Vagina (tissue), 2 donors: ENCODE results near the gene CFAP61. TPM values are rescaled to one million over a fixed set of nuclear protein-coding genes. Genes with fewer than 3 reads are reported as not detected.

Source experiments
- DNase-seq, 2 donors: peaks; one replicate each; pipeline ENCODE4 v3.0.0-alpha.2; 2017; ENCODE audit errors: extremely low spot score in 2 of 2
- H3K27ac ChIP-seq: fragments of 200-600 bp; sonication (generic); one replicate; pipeline ENCODE4 v1.5.1; 2019
- H3K27me3 ChIP-seq: fragments of 200-600 bp; sonication (generic); one replicate; pipeline ENCODE4 v1.5.1; 2019
- H3K36me3 ChIP-seq, 2 donors: fragments of 200-600 bp; sonication (generic); one replicate each; pipeline ENCODE4 v1.5.1; 2017 to 2019
- H3K4me1 ChIP-seq: fragments of 200-600 bp; sonication (generic); one replicate; pipeline ENCODE4 v1.5.1; 2019
- H3K4me3 ChIP-seq, 2 donors: fragments of 200-600 bp; sonication (generic); 1 replicate in 1 of 2; 2 replicates in 1 of 2; pipeline ENCODE4 v1.5.1; 2016 to 2019
- H3K9me3 ChIP-seq: fragments of 200-600 bp; sonication (generic); one replicate; pipeline ENCODE4 v1.5.1; 2019
- POLR2A ChIP-seq, 2 donors: fragments of 450-650 bp; IDR thresholded peaks; one replicate each; pipeline ENCODE4 v1.6.1; 2017; ENCODE audit warnings: antibody characterized with exemption in 2 of 2, mild to moderate bottlenecking in 2 of 2, moderate library complexity in 2 of 2
- POLR2AphosphoS5 ChIP-seq, 2 donors: sonication (generic); formaldehyde crosslinking; IDR thresholded peaks; one replicate each; pipeline ENCODE4 v1.9.0; 2017; ENCODE audit warnings: antibody characterized with exemption in 2 of 2, mild to moderate bottlenecking in 2 of 2, low read depth in 1 of 2; ENCODE audit not compliant: insufficient read depth in 1 of 2
- intact Hi-C: fragments of 100-400 bp; cut with DNase I; formaldehyde crosslinking; loops from one replicate; pipeline ENCODE4 v1.15.1; 2023
- total RNA-seq: library from RNA; depleted of rRNA; stranded (reverse); fragments of >200 nt; gene quantifications from one replicate; pipeline ENCODE4 v1.2.3, GENCODE V29; 2016
- TF ChIP-seq, protein P1 (sequence below), 3 experiments: fragments of 450-650 bp in 2 of 3; fragments of 200-600 bp in 1 of 3; sonication (generic) in 1 of 3; IDR thresholded peaks; one replicate each; pipeline ENCODE4 v1.5.1; 2017 to 2019; ENCODE audit warnings: antibody characterized with exemption in 3 of 3, mild to moderate bottlenecking in 2 of 3, moderate library complexity in 2 of 3

Gene CFAP61
- total RNA-seq, 1 donor from 2014 or later, result 1.5 TPM

- Histone ChIP-seq H3K36me3 (no peaks in the 10 kb centered on the region), H3K9me3 (no peaks in the 10 kb centered on the region), H3K27ac (no peak overlapping the region), H3K4me1 (no peaks in the 10 kb centered on the region), H3K4me3 (no peak overlapping the region), H3K27me3 (no peaks in the 10 kb centered on the region)
- intact Hi-C loops, result no loop called here
- TF ChIP-seq POLR2AphosphoS5 (IDR thresholded peaks at IDR 0.05; ENCODE audit: insufficient read depth in 1 of 2, low read depth in 1 of 2), result no peak
- TF ChIP-seq, protein P1, sequence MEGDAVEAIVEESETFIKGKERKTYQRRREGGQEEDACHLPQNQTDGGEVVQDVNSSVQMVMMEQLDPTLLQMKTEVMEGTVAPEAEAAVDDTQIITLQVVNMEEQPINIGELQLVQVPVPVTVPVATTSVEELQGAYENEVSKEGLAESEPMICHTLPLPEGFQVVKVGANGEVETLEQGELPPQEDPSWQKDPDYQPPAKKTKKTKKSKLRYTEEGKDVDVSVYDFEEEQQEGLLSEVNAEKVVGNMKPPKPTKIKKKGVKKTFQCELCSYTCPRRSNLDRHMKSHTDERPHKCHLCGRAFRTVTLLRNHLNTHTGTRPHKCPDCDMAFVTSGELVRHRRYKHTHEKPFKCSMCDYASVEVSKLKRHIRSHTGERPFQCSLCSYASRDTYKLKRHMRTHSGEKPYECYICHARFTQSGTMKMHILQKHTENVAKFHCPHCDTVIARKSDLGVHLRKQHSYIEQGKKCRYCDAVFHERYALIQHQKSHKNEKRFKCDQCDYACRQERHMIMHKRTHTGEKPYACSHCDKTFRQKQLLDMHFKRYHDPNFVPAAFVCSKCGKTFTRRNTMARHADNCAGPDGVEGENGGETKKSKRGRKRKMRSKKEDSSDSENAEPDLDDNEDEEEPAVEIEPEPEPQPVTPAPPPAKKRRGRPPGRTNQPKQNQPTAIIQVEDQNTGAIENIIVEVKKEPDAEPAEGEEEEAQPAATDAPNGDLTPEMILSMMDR (IDR thresholded peaks at IDR 0.05), result no peak
- TF ChIP-seq POLR2A (IDR thresholded peaks at IDR 0.05), result no peak
- no peak for DNase-seq
These were observed 277.2 kb downstream of the CFAP61 start for GRCh38 chr20:20329564-20329963.

DNA sequence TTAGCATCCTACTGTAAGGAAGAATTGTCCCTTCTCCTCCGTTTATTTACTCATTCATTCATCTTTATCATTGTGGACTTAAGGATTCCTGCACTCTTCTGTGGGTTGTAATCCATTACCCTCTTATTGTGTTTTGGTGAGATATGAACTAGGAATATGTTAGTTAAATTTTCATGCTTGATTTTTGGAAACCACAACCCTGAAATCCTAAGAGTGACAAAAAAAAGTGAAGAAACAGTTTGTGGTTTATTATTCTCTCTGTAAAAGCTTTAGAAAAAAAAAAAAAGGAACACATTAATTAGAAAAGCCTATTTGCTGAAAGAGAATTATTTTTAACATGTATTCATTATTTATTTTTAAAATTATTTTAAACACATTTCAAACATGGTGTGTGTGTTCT lies 278.8 kb downstream of the CFAP61 start:
- no peak for TF ChIP-seq POLR2A (IDR thresholded peaks at IDR 0.05)
- no peak for TF ChIP-seq POLR2AphosphoS5 (IDR thresholded peaks at IDR 0.05; ENCODE audit: insufficient read depth in 1 of 2, low read depth in 1 of 2)
- TF ChIP-seq, protein P1 (IDR thresholded peaks at IDR 0.05), result no peak
- no peak overlapping the region for H3K4me3 ChIP-seq
- no peak for DNase-seq
- no peak overlapping the region for H3K27ac ChIP-seq
- H3K4me1 ChIP-seq, result no peaks in the 10 kb centered on the region
- no peaks in the 10 kb centered on the region for H3K9me3 ChIP-seq
- H3K27me3 ChIP-seq, result no peaks in the 10 kb centered on the region
- intact Hi-C loops, result no loop called here
- no peaks in the 10 kb centered on the region for H3K36me3 ChIP-seq

GRCh38 chr20:20331817-20332216 lies 279.5 kb downstream of the CFAP61 start:
- intact Hi-C loops, result no loop called here
- Histone ChIP-seq H3K4me1 (no peaks in the 10 kb centered on the region), H3K27me3 (no peaks in the 10 kb centered on the region), H3K36me3 (no peaks in the 10 kb centered on the region), H3K27ac (no peak overlapping the region), H3K9me3 (no peaks in the 10 kb centered on the region), H3K4me3 (no peak overlapping the region)
- no peak for TF ChIP-seq POLR2A (IDR thresholded peaks at IDR 0.05)
- no peak for TF ChIP-seq POLR2AphosphoS5 (IDR thresholded peaks at IDR 0.05; ENCODE audit: insufficient read depth in 1 of 2, low read depth in 1 of 2)
- TF ChIP-seq, protein P1 (IDR thresholded peaks at IDR 0.05), result no peak
- DNase-seq, result no peak

- Histone ChIP-seq H3K27ac (no peak overlapping the region), H3K4me1 (no peaks in the 10 kb centered on the region), H3K27me3 (no peaks in the 10 kb centered on the region), H3K36me3 (no peaks in the 10 kb centered on the region), H3K9me3 (no peaks in the 10 kb centered on the region), H3K4me3 (no peak overlapping the region)
- intact Hi-C loops, result no loop called here
- no peak for TF ChIP-seq POLR2AphosphoS5 (IDR thresholded peaks at IDR 0.05; ENCODE audit: insufficient read depth in 1 of 2, low read depth in 1 of 2)
- TF ChIP-seq, protein P1 (IDR thresholded peaks at IDR 0.05), result no peak
- no peak for TF ChIP-seq POLR2A (IDR thresholded peaks at IDR 0.05)
- DNase-seq, result no peak
These were observed 281.5 kb downstream of the CFAP61 start for GRCh38 chr20:20333866-20334265.

DNA sequence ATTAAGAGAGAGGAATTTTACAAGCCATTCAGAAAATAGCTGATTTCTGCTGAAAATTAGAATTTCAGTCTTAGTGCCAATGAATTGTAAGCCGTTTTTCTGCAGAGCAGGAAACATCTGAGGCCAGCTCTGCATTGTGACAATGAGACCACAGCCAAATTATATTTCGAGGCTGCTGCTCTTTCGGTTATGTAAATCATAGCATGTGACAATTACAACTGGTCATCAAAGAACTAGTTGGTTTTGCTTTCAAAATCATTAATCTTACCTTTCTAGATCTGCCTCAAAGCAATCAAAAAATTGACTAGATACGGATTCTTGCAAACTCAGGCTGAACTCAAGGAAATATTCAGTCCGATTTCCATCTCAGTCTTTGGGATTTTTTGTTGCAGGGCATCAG lies 282.2 kb downstream of the CFAP61 start:
- no peak overlapping the region for H3K27ac ChIP-seq
- DNase-seq, result no peak
- intact Hi-C loops, result no loop called here

More for the DNA sequence above, 282.2 kb downstream of the CFAP61 start:
- H3K9me3 ChIP-seq, result no peaks in the 10 kb centered on the region
- no peaks in the 10 kb centered on the region for H3K4me1 ChIP-seq
- H3K4me3 ChIP-seq, result no peak overlapping the region
- TF ChIP-seq POLR2AphosphoS5 (IDR thresholded peaks at IDR 0.05; ENCODE audit: insufficient read depth in 1 of 2, low read depth in 1 of 2) (no peak), POLR2A (IDR thresholded peaks at IDR 0.05) (no peak)
- TF ChIP-seq, protein P1 (IDR thresholded peaks at IDR 0.05), result no peak
- H3K27me3 ChIP-seq, result no peaks in the 10 kb centered on the region
- H3K36me3 ChIP-seq, result no peaks in the 10 kb centered on the region
